HG02870 (cell line): ENCODE measurements around the gene RPL22L1.
"Not testable (repeated sequence)": the region's sequence is repeated elsewhere in the genome, so short reads cannot be mapped to it uniquely, and the experiment has no call there.

Source experiments
- ATAC-seq: cut with Tn5 transposase; IDR thresholded peaks from one replicate; pipeline ENCODE4 v1.9.1; 2021; ENCODE audit warnings: mild to moderate bottlenecking, moderate library complexity; ENCODE audit not compliant: unreplicated experiment

RPL22L1 gene

DNA sequence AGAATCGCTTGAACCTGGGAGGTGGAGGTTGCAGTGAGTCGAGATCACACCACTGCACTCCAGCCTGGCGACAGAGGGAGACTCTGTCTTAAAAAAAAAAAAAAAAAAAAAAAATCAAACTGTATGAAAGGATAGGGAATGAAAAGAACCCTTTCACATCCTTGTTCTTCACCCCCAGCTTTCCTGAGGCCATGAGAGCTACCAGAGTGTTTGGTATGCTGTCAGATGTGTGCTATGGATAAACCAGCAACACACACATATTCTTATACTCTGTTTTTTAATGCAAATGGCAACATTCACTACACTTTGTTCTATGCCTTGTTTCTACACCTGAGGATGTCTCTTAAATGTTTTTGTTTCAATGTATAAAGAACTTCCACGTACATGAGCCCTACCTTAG is 33.5 kb downstream of the RPL22L1 start:
- no peak for ATAC-seq

DNA sequence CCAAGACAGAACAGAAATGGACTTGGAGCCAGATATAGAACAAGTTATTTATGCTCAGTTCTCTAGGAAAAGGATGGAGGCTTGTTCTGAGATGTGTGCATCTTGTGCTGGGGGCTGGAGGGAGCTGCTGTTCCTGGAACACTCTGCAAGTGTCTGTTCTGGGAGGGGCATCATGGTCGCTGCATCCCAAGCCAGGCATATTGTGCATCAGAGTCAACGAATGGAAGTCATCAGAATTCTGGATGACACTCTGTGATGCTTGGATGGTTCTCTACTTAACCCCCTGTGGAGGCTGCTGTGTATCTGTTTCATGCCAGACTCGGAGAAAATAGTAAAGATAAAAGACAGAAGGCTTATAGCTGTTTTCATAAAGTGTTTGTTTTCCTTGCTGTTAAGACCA is 34.7 kb downstream of the RPL22L1 start:
- no peak for ATAC-seq

GRCh38 chr3:170830580-170830979 is 39.4 kb downstream of the RPL22L1 start:
- no peak for ATAC-seq

DNA sequence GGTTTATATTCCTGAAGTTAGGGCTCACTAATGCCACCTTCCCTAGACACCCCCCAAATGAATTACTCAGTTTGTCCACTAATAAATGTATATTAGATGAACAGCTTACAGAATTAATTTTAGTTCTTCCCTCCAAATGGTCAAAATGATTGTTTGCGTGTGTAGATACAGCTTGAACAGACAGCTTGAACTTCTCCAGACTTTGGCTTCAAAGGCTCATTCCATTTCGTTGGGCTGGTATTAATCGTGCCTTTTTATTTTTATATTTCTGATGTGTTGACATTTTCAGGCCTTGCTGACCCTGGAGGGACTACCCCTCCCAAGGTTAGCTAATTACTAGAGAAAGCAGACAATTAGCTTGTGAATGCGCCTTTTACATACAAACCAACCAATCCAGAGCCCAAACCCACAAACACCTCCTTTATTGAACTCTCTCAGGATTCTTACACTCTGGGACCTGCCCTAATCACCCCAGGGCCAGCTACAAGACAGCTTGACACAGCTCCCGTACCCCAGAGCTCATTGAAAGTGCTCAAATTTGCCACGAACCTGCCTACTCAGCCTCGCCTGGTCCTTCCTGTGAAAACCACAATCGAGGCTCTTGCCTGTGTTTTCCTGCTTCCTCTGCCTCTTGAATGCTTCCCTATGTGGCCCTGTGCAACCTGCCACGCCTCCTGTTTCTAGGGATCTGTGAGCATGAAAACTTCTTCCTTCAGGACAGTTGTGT is 40.3 kb downstream of the RPL22L1 start:
- ATAC-seq = no peak

DNA sequence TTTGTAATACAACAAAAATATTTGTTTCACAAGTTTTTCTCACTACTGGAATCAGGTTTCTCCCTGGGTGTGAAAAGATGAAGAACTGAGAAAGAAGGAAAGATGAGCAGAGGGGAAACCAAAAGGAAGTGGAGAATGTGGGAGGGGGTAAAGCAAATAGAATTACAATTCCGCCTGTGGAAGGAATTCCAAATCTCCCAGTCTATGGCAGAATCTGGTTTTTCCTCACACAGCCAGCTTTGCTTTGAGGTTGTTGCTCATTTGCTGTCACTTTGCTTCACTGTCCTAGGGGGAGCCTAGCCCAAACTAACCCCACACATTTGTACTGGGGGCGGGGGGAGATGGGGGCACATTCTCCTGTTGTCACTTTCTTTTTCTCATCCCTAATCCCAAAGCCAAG is 43.9 kb downstream of the RPL22L1 start:
- no peak for ATAC-seq

DNA sequence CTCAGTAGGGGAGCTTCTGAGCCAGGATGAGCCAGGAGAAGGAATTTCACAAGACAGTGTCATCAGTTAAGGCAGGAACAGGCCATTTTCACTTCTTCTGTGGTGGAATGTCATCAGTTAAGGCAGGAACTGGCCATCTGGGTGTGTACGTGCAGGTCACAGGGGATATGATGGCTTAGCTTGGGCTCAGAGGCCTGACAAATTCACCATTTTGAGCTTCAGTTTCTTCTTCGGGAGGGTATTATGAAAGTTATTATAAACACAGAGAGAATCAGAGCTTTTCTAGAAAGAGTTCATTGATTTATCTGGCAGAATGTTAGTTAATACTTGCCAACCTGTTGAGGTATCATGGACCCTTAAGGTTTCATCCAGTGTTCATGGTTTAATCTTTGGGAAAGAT is 46.4 kb downstream of the RPL22L1 start:
- ATAC-seq = not testable (repeated sequence)

- ATAC-seq = not testable (repeated sequence)
Observed at GRCh38 chr3:170818325-170818724, 51.7 kb downstream of the RPL22L1 start.

- ATAC-seq = not testable (repeated sequence)
Observed at GRCh38 chr3:170817471-170817870, 52.5 kb downstream of the RPL22L1 start.

- ATAC-seq = no peak
Observed at GRCh38 chr3:170816841-170817240, 53.2 kb downstream of the RPL22L1 start.

GRCh38 chr3:170816341-170816740 is 53.7 kb downstream of the RPL22L1 start:
- ATAC-seq = no peak

DNA sequence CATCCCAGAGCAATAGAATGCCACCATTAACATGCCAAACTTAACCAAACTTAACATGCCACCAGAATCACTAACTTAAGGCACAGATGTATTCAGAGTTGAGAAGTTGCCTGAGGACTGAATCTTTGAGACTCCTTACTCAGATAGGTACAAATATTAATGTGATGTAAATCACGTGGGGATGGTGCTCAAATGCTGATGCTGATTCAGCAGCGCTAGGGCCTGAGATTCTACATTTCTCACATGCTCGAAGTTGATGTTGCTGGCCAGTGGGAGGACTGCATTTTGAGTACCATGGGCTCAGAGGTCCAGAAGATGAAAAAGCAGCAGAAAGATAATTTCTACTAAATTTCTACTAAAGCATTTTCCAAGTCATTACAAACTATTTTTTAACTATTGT is 54.1 kb downstream of the RPL22L1 start:
- no peak for ATAC-seq

GRCh38 chr3:170815340-170815739 is 54.7 kb downstream of the RPL22L1 start:
- no peak for ATAC-seq
